ENCODE data around the gene NCAPD3.

NCAPD3 gene

DNA sequence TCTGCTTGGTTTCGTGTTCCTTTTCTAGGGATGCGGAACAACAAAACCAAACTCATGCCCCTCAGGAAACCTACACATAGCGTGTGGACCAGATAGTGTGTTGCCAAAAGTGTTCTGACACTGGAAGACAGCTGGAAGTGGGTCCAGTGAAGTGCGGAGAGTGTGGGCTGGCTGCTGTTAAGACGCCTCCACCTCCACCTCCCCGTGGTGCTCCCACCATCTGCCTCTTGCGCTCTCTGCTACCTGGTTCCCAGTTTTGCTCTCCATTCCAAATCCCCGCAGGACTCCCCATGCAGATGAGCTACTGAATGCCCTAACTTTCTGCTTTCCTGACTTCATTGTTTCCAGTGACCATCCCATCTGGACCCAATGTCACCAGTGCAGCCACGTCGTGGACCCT lies 51.8 kb downstream of the NCAPD3 start:
- TF ChIP-seq MYC (IDR thresholded peaks at IDR 0.05; ENCODE audit: low read depth, low read length): no peak
- no peak for TF ChIP-seq CTCF (IDR thresholded peaks at IDR 0.05; ENCODE audit: low read depth, low read length)
- no peak for TF ChIP-seq POLR2A (IDR thresholded peaks at IDR 0.05; ENCODE audit: extremely low read depth, insufficient read length)
- DNase-seq (ENCODE audit: low read depth): no peak
- no peak overlapping the region for H3K4me3 ChIP-seq (ENCODE audit: low read depth, low read length)

- DNase-seq (ENCODE audit: low read depth): no peak
- no peak for TF ChIP-seq POLR2A (IDR thresholded peaks at IDR 0.05; ENCODE audit: extremely low read depth, insufficient read length)
- TF ChIP-seq MYC (IDR thresholded peaks at IDR 0.05; ENCODE audit: low read depth, low read length): no peak
- TF ChIP-seq CTCF (IDR thresholded peaks at IDR 0.05; ENCODE audit: low read depth, low read length): no peak
- TF ChIP-seq MAX (IDR thresholded peaks at IDR 0.05; ENCODE audit: low read depth, low read length): no peak
- H3K4me3 ChIP-seq (ENCODE audit: low read depth, low read length): no peak overlapping the region
Measured at GRCh38 chr11:134170919-134171281, 52.9 kb downstream of the NCAPD3 start.

GRCh38 chr11:134170177-134170918 lies 53.4 kb downstream of the NCAPD3 start:
- no peak overlapping the region for H3K4me3 ChIP-seq (ENCODE audit: low read depth, low read length)
- no peak for TF ChIP-seq CTCF (IDR thresholded peaks at IDR 0.05; ENCODE audit: low read depth, low read length)
- TF ChIP-seq MYC (IDR thresholded peaks at IDR 0.05; ENCODE audit: low read depth, low read length): no peak
- TF ChIP-seq POLR2A (IDR thresholded peaks at IDR 0.05; ENCODE audit: extremely low read depth, insufficient read length): no peak
- TF ChIP-seq MAX (IDR thresholded peaks at IDR 0.05; ENCODE audit: low read depth, low read length): no peak
- DNase-seq (ENCODE audit: low read depth): no peak

- no peak for TF ChIP-seq POLR2A (IDR thresholded peaks at IDR 0.05; ENCODE audit: extremely low read depth, insufficient read length)
- TF ChIP-seq CTCF (IDR thresholded peaks at IDR 0.05; ENCODE audit: low read depth, low read length): no peak
- TF ChIP-seq MAX (IDR thresholded peaks at IDR 0.05; ENCODE audit: low read depth, low read length): no peak
- no peak for TF ChIP-seq MYC (IDR thresholded peaks at IDR 0.05; ENCODE audit: low read depth, low read length)
- H3K4me3 ChIP-seq (ENCODE audit: low read depth, low read length): no peak overlapping the region
- no peak for DNase-seq (ENCODE audit: low read depth)
Measured at GRCh38 chr11:134164490-134165370, 59.0 kb downstream of the NCAPD3 start.

DNA sequence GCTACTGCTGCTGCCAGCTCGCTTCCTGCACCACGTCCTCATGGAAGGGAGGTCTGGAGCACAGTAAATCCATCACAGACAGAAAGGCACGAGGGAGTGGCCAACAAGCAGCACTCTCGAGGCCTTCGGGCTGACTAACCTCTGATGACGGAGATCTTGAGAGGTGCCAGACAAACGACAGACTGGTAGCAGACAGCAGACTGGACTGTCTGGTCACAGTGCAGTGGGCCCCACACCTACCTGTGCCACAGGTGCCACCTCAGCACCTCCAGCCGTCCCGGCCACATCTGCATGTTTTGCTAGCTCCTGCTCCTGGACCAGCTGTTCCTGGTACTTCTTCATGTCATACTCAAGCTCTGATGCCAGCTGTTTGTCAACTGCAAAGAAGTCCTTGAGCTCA lies 64.1 kb downstream of the NCAPD3 start:
- no peak for DNase-seq (ENCODE audit: low read depth)
- no peak for TF ChIP-seq POLR2A (IDR thresholded peaks at IDR 0.05; ENCODE audit: extremely low read depth, insufficient read length)
- no peak for TF ChIP-seq MYC (IDR thresholded peaks at IDR 0.05; ENCODE audit: low read depth, low read length)
- TF ChIP-seq CTCF (IDR thresholded peaks at IDR 0.05; ENCODE audit: low read depth, low read length): no peak
- TF ChIP-seq MAX (IDR thresholded peaks at IDR 0.05; ENCODE audit: low read depth, low read length): no peak
- H3K4me3 ChIP-seq (ENCODE audit: low read depth, low read length): no peak overlapping the region
